SK-N-SH treated with all-trans-retinoic acid at 6 μM for 48 hours (cell line): ENCODE data around the gene SLC30A1.

ENCODE experiments used
- CSDC2 ChIP-seq: fragments of 250-450 bp; sonication (Bioruptor Pico); IDR thresholded peaks from 2 replicates; pipeline ENCODE4 v1.5.0; 2020; ENCODE audit warnings: mild to moderate bottlenecking, moderate library complexity
- OSR1 ChIP-seq: fragments of 250-450 bp; sonication (Bioruptor Pico); IDR thresholded peaks from 2 replicates; pipeline ENCODE4 v1.8.0; 2022; ENCODE audit warnings: moderate library complexity, mild to moderate bottlenecking, inconsistent platforms
- SNAI2 ChIP-seq: fragments of 250-450 bp; sonication (Bioruptor Pico); IDR thresholded peaks from 2 replicates; pipeline ENCODE4 v1.5.0; 2020; ENCODE audit warnings: mild to moderate bottlenecking, moderate library complexity
- ZC3H10 ChIP-seq: fragments of 250-450 bp; sonication (Bioruptor Pico); IDR thresholded peaks from 2 replicates; pipeline ENCODE4 v1.5.1; 2021; ENCODE audit warnings: mild to moderate bottlenecking, moderate library complexity
- ZFP30 ChIP-seq: fragments of 450-650 bp; formaldehyde crosslinking; IDR thresholded peaks from 2 replicates; pipeline ENCODE4 v1.5.0; 2022; ENCODE audit warnings: mild to moderate bottlenecking, moderate library complexity
- TF ChIP-seq, protein P1 (sequence below): fragments of 250-450 bp; sonication (Bioruptor Pico); IDR thresholded peaks from 2 replicates; pipeline ENCODE4 v1.5.1; 2021; ENCODE audit warnings: mild to moderate bottlenecking, moderate library complexity

DNA sequence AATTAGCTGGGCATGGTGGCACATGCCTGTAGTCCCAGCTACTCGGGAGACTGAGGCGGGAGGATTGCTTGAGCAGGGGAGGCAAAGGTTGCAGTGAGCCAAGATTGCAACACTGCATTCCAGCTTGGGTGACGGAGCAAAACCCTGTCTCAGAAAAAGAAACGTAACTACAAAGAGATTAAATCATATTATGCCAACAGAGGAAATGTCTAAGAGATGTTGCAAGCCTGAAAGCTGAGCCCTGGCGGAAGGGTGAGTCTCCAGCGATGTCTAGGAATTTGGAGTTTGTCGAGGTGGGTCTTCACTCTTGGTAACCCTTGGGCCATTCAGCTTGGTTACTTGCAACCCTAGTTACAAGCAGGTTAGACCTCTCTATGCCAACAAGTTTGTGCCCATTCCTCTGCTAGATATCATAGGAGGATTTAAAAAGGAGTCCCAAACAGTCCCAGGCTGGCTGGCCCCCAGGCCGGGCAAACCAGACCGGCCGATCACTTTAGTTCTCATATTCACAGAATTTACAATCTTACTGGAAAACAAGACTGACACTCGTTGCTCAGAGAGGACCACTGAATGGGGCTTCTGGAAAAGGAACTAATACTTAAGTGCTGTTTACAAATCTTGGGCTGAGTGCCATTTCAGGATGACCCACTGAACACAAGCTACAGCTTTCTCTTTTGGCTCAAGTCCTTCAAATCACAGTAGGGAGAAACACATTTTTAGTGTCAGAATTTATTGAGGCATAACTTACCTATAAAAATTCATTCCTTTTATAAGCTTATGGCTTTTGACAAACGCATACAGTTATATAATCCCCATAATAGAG lies 27.1 kb downstream of the SLC30A1 start:
- TF ChIP-seq OSR1 (CRISPR knock-in tag) (no peak), ZC3H10 (CRISPR knock-in tag) (no peak), SNAI2 (CRISPR knock-in tag) (no peak), ZFP30 (CRISPR knock-in tag) (no peak), CSDC2 (CRISPR knock-in tag) (no peak)
- TF ChIP-seq, protein P1, sequence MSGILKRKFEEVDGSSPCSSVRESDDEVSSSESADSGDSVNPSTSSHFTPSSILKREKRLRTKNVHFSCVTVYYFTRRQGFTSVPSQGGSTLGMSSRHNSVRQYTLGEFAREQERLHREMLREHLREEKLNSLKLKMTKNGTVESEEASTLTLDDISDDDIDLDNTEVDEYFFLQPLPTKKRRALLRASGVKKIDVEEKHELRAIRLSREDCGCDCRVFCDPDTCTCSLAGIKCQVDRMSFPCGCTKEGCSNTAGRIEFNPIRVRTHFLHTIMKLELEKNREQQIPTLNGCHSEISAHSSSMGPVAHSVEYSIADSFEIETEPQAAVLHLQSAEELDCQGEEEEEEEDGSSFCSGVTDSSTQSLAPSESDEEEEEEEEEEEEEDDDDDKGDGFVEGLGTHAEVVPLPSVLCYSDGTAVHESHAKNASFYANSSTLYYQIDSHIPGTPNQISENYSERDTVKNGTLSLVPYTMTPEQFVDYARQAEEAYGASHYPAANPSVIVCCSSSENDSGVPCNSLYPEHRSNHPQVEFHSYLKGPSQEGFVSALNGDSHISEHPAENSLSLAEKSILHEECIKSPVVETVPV (CRISPR knock-in tag), result no peak
